Hematopoietic multipotent progenitor cell treated with erythropoietin and hydrocortisone succinate and interleukin-3 and kit ligand, for 8 days (in vitro differentiated cells): ENCODE results near the gene CYTH3.

ENCODE experiments used
- DNase-seq: peaks from one replicate; pipeline ENCODE4 v3.0.0-alpha.2; 2015

The CYTH3 gene

DNA sequence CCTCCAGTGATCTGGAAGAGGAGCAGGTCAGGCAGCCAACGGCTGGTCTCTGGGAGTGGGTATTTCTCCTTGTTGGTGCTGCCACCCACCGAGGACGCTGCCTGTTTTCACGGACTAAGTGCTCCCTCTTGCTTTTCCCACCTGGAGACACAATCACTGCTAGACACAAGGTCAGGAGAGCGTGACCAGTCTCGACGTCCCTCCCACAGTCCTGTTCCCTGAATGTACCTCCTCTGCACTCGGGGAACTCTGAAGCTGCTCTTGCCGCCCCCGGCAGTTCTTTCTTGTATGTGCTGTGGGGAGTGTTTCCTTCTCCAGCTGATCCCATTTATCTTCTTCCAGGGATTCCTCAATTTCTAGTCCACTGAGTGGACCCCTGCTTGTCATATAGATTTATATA lies 89.4 kb downstream of the CYTH3 start:
- DNase-seq, result no peak

DNA sequence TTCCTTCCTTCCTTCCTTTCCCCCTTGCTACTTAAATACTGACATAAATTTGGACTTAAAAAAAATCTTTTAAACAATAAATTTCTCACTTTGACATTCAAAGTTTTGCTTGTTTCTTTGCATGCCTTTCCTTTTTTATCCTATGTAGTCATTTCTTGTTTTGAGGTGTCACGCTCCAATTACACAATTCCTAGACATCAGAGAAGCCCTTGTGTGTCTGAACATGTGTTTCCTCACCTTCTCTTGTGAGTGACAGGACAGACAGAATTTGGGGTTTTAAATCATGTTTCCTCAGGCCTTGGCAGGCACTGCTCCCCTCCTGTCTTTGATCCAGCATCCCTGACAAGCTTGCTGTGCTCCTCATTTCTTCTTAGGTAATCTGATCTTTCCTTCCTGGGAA lies 91.3 kb downstream of the CYTH3 start:
- peak; percentile 4 for DNase-seq

DNA sequence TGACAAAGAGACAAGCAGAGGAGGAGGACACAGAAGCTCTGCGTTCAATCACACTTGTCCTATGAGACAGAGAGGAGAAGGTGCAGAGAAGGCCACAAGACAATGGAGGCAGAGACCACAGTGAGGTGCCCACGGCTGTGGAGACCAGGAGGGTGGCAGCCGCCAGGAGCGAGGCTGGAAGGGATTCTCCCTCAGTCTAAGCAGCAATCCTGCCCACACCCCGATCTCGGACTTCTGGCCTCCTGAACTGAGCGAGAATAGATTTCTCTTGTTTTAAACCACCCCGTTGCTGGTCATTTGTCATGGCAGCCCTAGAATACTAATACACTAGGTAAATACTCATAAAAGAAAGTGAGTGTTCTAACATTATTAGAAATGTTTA lies 92.1 kb downstream of the CYTH3 start:
- DNase-seq, result no peak

DNA sequence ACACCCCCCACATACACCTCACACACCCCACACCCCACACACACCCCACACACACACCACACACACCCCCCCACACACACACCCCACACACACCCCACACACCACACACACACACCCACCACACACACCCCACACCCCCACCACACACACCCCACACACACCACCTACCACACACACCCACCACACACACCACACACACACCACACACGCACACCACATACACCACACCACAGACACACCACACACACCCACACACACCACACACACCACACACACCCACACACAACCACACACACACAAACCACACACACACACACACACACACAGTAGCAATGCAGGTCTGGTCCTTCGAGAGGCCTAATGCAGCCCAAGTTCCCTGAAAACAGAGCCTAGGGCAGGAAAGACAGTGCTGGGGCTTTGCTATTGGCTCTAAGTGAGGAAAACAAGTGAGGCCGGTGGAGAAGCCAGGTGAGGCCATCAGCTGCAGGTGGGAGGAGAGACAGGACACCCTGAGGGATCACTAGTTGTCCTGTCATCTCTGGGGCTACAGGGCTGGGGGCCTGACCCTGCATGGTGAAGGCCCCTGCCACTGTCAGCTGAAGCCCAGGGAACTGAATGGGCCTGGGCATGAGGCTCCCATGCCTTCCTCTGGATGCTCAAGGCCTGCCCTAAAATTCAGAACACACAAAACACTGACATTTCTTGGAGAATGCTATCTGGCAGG lies 92.6 kb downstream of the CYTH3 start:
- DNase-seq, result no peak

DNA sequence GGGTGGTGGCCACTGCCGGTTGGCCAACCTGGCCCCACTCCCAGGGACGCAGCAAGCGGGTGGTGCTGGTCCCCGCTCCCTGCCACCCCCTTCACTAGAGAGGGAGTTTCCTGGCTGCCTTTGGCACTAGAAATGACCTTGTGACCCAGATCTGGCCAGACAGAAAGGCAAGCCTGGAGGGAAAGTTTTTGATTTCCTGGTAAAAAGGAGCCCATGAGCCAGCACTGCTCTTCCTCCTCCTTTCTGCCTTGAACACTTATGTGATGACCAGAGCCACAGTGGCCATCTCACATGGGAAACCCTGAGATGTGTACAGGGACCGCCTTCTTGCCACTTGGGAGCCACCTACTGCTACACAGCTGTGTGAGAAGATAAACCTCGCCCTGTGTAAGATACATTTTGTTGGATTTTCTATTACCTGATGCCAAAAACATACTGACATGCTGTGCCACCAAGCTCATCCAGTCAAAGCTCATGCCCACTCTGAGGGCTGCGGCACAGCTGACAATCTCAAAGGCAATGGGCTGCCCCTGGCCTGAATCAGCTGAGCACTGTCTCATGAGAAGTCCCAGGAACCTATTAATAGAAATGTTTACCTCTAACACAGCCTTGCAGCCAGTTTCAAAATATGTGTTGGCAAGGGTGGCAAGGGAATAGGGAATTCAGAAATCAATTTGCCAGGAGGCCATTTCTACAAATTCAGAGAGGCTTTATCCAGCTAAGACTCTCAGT lies 94.0 kb downstream of the CYTH3 start:
- DNase-seq, result peak; percentile 78

DNA sequence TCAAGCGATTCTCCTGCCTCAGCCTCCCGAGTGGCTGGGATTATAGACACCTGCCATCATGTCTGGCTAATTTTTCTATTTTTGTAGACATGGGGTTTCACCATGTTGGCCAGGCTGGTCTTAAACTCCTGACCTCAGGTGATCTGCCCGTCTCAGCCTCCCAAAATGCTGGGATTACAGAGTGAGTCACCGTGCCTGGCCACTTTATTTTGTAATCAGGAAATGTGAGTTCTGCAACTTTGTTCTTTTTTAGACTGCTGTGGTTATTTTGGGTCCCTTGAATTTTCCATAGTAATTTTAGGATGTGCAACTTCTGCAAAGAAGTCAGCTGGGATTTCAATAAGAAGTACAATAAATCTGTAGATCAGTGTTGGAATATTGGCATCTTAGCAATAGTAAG lies 96.8 kb downstream of the CYTH3 start:
- no peak for DNase-seq

DNA sequence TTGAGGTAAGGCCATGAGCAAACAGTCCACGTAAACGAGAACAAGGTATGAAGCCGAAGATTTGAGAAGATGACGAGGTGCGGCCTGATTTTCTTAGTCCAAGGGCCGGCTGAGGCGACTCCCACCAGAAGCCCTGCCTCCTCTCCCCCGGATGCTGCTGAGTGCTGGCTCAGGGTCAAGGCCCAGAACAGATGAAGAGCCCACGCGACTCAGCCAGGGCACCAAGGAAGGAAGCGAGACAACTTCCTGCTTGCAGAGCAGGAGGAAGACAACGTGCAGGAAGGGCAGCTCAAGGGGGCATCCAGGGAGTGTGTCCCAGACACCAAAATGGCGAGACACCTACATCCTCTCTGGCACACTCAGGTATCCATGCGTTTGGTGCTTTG lies 99.5 kb downstream of the CYTH3 start:
- no peak for DNase-seq

DNA sequence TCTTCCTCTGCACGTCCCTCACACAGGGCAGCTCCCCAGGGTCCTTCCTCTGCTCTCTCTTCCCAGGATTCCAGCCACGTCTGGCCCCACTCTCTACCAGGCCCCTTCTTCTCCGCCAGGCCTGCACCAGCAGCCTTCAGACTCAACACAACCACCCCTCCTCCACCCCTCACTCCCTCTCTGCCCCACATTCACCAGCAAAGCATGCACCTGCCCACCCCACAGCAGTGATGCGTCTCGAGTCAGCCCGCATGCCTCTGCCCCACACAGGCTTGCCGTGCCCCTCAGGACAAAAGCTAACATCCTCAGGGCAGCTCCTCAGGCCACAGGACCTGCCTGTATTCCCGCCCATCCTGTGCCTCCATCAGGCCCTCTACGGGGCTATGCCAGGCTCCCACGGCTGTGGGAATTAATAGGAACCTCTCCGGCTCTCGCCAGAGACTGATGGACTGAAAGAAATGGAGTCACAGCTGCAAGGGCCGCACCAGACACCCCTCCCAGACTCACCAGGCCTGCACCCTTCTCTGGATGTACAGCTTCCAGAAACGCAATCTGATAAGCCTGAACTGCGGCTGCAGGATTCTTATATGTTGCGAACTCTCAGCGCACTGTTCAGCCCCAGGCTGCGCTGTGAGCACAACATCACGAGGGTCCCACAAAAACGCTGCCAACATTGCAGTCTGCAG lies 100.1 kb downstream of the CYTH3 start:
- DNase-seq, result no peak

DNA sequence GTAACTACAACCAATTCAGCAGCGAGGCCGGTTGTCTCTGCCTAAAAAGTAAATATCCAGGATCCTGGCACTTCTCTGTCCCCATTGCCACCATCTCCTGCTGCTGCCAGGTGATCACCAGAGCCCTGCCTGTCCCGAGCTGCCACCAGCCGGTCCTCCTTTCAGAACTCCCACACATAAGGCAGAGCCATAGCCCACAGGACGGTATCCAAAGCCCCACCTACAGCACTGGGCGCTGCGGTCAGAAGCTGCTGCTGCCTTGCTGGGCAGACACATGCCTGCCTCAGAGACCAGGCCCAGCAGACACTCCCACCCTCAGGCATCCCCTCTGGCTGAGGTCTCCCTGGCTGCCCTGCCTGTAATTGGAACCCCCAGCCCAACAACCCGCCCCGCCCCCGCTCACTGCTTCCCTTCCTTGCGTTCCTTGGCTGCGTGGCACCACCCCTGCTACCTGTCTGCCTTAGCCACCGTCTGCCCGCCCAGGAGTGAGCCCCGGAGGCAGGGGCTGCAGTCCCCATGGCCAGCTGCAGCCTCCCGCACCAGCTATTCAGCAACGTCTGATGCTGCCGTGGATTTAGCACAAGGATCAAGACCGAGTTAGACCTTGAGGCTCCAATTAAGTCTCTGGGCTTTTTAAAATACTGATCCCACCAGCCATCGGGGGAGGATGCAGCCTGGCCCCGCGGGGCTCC lies 100.7 kb downstream of the CYTH3 start:
- no peak for DNase-seq

DNA sequence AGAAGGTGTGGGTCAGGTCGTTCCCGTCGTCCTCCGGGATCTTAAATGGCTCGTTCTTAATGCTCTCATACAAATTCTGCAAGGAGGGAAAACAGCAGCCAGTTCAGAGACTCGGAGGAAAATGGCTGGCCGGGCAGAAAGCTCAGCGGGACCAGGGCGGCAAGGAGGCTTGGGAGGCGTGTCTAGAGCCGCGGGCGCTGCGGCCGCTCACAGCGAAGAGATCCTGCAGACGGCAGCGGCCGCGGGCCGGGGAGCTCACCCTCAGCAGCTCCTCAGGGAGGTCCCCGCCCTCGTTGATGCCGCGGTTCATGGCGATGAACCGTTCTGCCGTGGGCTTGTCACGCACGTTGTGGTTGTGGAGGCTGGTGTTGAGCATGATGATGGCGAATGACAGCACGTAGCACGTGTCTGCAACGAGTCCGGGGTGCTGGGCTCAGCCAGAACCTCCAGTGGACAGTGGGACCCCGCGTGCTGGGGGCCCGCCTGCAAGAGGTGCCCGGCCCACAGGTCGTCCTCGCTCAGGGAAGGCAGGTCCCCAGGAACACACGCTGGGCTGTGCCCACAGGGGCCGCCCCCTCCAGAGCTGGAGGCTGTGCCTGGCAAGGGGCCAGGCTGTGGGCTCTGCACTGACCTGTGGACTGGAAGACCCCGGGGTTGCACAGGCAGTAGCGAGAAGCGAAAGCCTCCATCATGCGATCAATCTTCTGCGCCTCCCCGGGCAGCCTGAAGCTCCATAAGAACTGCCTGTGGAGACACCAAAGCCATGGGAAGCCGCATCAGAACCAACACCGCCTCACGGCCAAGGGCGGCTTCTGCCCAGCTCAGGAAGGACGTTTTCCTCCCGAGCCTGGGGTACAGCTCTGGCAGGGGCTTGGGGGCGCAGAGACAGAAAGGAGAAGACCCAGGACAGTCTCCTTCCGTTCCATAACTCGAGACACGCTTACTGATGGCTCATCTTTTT lies 101.6 kb downstream of the CYTH3 start:
- DNase-seq, result no peak

DNA sequence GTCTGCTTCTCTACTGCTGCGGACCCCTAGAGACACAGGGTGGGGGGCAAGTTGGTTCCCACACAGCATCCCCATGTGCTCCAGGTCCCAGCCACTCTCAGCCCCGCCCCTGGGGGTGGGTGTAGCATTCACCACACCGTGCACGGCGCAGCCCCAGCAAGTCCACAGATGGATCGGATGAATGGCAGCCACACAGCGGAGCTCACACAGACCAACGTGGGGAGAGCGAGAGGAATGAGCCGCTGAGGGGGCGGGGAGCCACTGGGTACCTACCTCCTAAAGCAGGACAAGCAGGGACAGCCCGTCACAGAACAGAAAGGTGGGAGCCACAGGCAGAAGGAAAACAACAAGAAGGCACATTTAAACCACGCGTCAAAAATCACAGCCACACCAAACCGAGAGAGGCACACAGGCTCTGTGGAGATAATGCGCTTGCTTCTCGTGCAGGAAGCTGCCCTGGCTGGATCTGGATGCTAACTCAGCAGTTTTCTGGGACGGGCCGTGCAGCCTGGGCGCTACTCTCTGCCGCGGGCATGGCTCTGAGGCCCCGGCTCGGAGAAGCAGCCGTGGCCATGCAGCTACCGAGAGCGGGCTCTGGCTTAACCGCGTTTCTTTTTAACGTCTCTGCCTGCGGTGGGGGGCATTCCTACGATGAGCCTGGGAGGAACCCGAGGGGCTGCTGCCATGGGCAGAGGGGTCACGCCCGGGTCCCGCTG lies 102.5 kb downstream of the CYTH3 start:
- DNase-seq, result no peak

DNA sequence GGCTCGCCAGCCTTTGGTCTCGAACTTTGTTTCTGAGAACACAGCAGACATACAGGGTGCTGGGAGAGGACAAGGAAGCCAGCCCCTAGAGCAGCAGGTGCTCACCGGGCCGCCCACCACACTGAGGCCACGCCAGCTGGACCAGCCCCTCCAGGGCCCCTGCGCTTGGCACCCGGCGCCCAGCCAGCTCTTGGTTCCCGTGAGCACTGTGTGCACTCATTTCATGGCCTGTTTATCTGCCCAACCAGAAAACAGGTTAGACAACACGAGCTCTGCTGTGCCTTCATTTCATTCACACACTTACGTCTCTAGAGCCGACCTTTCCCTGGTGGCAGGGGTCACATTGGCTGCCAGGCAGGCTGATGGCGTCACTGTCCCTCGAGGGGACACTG lies 104.0 kb downstream of the CYTH3 start:
- DNase-seq, result no peak

DNA sequence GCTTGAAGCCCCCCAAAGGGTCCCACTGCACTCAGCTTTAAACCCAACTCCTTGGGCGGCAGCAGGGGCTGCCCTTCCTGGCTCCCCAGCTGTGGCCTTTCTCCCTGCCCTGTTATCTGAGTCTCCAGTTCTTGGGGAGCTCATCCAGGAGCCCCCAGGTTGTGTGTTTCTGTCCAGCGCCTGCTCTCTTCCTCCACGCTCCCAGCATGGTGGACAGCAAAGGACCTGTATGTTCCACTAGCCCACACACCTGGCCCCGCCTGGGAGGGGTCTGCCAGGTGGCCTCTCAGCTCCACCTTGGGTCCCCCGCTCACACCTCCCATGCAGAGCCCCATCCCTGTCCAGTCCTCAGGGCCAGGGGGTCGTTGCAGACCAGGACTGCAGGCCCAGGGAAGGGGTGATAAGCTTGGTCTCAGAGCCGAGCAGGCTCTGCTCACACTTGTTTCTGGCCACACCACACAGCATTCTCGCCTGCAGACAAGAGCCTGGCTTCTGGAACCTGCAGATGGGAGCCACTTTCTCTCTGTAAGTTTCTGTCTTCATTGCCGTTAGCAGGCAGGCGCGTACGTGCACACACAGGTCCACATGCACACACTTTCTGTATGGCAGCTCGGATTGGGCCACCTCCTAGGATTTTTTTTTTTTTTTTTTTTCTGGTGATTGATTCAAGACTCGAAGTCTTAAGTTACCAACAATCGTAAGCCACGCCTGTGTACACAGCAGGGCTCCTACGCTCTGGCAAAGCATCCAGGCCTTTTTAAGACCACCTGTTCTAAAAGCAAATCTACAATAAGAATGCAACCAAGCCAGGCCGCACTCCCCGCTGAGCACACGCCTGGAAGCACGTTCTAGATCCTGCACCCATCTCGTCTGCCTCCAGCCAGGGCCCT lies 104.6 kb downstream of the CYTH3 start:
- no peak for DNase-seq

DNA sequence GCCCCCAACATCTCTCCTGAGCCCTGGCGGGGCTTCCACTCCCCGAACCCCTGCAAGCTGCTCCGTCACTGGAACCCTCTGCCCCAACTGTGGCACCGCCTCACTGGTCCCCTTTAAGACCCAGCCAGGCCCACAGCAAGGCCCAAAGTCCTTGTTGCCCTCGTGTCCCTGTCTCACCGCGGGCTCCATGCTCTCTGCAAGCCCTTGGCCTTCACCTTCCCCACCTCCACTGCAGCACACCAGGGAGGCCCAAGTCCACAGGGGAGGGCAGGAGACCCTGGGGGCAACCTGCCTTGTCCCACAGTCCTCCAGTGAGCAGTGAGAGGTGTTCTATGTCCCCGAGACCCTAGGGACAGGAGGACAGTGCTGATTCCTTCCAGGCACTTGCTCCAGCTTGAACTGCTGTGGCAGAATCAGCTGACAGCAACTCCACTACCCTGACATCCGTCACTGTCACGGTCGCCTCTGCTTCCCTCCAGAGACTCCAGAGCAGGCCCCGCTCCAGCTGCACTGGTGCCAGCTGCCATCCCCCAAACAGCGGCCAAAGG lies 105.3 kb downstream of the CYTH3 start:
- DNase-seq, result no peak

DNA sequence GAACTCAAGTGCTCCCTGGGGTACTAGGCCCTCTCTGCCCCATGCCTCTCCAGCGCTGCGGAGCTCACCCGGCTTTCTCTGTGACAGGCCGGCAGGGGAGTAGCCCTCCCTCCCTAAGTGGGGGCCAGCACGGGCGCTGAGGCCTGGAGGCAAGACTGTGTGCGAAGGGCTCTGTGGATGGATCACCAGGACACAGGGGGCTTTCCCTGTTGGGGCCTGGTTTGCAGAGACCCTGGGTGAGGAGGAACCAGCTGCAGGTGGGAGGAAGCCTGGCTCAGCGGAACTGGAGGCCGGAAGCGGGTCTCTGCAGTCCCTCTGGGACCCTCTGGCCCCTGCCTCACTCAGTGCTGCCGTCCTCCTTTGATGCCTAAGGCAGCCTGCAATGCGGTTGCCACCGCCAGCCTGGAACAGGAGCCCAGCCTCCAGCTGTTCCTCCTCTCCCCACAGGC lies 106.0 kb downstream of the CYTH3 start:
- no peak for DNase-seq

DNA sequence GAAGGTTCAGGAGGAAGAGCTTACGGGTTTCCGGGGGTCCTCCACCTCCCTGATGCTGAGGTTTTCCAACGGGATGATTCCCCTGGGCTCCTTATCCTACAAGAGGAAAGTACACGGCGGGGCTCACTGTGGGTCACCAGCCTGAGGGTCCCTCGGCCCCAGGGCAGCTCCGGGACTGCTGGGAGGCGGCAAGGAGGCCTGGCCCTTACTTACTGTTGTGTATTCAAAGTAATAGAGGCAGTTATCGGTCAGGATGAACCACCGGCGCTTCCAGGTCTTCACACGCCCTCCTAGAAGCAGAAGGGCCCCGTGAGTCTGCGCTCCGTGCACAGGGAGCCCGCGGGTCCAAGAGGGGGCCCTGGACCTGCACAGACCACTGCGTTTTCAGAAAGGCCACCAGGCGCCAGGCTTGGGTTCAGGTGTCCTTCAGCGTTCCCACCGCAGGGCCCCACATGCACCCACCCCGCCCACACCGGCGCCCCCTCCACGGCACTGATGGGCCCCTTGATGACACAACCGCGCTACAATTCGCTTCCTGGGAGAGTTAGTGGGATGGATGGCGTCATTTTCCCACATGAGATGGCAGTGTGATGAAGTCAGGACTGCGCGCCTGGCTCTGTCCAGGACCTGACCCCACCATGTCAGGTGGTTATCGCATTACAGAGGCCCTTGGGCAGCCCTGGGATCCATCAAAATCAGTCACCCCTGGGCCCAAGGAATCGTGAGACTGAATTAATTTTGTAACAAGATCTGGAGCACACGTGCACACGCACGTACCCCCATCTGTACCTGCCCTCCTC lies 106.7 kb downstream of the CYTH3 start:
- no peak for DNase-seq

DNA sequence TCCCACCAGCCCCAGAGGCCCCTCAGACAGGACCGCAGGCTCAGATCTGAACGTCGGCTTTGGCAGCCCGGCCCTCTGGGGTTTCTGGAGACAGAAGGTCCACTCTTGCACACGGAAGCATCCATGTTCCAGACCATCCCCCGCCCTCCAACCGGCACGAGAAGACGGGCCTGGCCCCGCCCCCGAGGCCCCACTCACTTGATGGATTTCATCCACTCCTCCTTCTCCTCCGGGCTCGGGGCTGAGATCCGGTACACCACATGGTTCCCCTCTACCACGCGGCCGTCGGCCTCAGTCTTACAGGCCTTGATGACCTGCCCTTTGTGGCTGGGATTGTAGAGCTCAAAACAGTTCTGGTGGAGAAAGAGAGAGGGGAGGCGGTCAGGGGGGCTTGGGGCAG lies 107.3 kb downstream of the CYTH3 start:
- DNase-seq, result no peak

DNA sequence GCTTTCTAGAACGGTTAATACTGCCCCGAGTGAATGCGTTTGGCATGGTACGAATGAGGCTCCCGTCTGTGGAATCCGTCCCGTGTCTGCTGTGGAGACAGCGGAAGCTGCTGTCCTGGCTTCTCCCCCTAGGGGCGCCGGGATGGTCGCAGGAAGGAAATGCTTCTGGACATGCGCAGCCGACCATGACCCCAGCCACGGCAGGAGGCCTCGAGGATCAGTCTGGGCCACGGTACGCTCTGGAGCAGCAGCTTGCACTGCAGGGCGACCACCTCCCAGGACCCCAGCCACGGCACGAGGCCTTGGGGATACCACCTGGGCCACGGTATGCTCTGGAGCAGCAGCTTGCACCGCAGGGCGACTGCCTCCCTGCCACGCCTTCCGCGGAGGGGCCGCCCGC lies 107.9 kb downstream of the CYTH3 start:
- no peak for DNase-seq

DNA sequence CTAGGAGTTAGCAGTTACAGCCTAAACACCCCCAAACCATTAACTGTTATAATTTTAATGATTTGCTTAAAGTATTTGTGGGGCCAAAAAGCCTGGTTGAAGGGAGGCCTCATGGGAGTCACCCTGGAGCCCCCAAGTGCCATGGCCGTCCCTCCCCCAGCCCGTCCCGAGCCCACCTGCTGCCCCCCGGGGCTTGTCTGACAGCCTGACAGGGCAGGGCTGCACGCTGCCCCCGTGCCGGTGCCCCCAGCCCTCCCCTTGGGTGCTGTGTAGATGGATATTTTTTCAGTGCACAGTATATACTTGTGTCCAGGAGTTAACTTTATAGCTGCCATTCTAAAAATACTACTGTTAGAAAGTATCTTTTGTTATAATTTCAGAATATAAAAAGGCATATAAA lies 108.4 kb downstream of the CYTH3 start:
- no peak for DNase-seq
